H1 (cell line): ENCODE results near the gene CHRNA5. TPM values are rescaled to one million over a fixed set of nuclear protein-coding genes. Genes with fewer than 3 reads are reported as not detected.

ENCODE experiments used
- CTCF ChIA-PET: fragments of 300-600 bp; sonication (Branson Sonifier 250); formaldehyde crosslinking; loops from one replicate; lab custom pipeline; 2021; ENCODE audit not compliant: partially characterized antibody; lab: Charles Lee
- POLR2A ChIA-PET: fragments of 300-600 bp; sonication (Branson Sonifier 250); formaldehyde crosslinking; loops from one replicate; lab custom pipeline; 2021; ENCODE audit warnings: inconsistent platforms; ENCODE audit not compliant: partially characterized antibody; lab: Charles Lee
- DNase-seq, 2 experiments: peaks; one replicate each; pipeline versions ENCODE4 v3.0.0 to v3.0.0-alpha.2; 2010 to 2022; ENCODE audit warnings: low spot score in 2 of 2, low read depth in 1 of 2, mixed read lengths in 1 of 2
- FAIRE-seq: peaks from 2 replicates; lab custom pipeline; 2011; peaks lifted over from hg19 to GRCh38; lab: Jason Lieb, UNC
- H2AFZ ChIP-seq: 2 replicates; pipeline ENCODE4 v1.8.1; 2012; ENCODE audit warnings: low read length, inconsistent platforms
- H2AK5ac ChIP-seq: 2 replicates; pipeline ENCODE4 v1.6.1; 2013; ENCODE audit warnings: low read depth, low read length
- H2BK120ac ChIP-seq: replicated peaks from 2 replicates; pipeline ENCODE3; 2013; ENCODE audit warnings: low read depth, low read length, inconsistent platforms
- H2BK12ac ChIP-seq: 2 replicates; pipeline ENCODE4 v1.6.1; 2013; ENCODE audit warnings: low read depth, low read length
- H2BK15ac ChIP-seq: 2 replicates; pipeline ENCODE4 v1.6.1; 2013; ENCODE audit warnings: low read length
- H2BK20ac ChIP-seq: 2 replicates; pipeline ENCODE4 v1.6.1; 2013; ENCODE audit warnings: low read length
- H2BK5ac ChIP-seq: 2 replicates; pipeline ENCODE4 v1.6.1; 2013; ENCODE audit warnings: low read depth, low read length
- H3K14ac ChIP-seq: 2 replicates; pipeline ENCODE4 v1.6.1; 2013; ENCODE audit warnings: inconsistent platforms; ENCODE audit not compliant: insufficient read length
- H3K18ac ChIP-seq: 2 replicates; pipeline ENCODE4 v1.6.1; 2013; ENCODE audit warnings: low read length; ENCODE audit errors: extremely low read depth
- H3K23ac ChIP-seq: 2 replicates; pipeline ENCODE4 v1.6.1; 2013; ENCODE audit warnings: inconsistent platforms; ENCODE audit not compliant: insufficient read length
- H3K23me2 ChIP-seq: 2 replicates; pipeline ENCODE4 v1.6.1; 2013; ENCODE audit warnings: low read depth, low read length
- H3K27ac ChIP-seq: 2 replicates; pipeline ENCODE4 v1.6.1; 2011; ENCODE audit warnings: low read depth, low read length, inconsistent platforms
- H3K27me3 ChIP-seq, 4 experiments: replicated peaks in 1 of 4; 1 replicate in 1 of 4; 2 replicates in 3 of 4; pipeline versions ENCODE4 v1.6.1 to v1.8.1; 2011 to 2013; ENCODE audit warnings: low read length in 3 of 4, mild to moderate bottlenecking in 3 of 4, inconsistent platforms in 2 of 4, mixed read lengths in 2 of 4, moderate library complexity in 1 of 4; ENCODE audit not compliant: control insufficient read depth in 3 of 4, insufficient read depth in 3 of 4; ENCODE audit errors: extremely low read depth in 1 of 4
- H3K36me3 ChIP-seq, 4 experiments: 2 replicates each; pipeline versions ENCODE4 v1.6.1 to v1.8.1; 2011 to 2013; ENCODE audit warnings: mild to moderate bottlenecking in 4 of 4, low read length in 3 of 4, moderate library complexity in 2 of 4, control low read depth in 1 of 4, inconsistent platforms in 1 of 4; ENCODE audit not compliant: insufficient read depth in 4 of 4, control insufficient read depth in 2 of 4
- H3K4ac ChIP-seq: replicated peaks from 2 replicates; pipeline ENCODE3; 2013; ENCODE audit warnings: low read length, low read depth, mixed read lengths, inconsistent platforms; ENCODE audit not compliant: insufficient read length
- H3K4me1 ChIP-seq, 4 experiments: replicated peaks in 1 of 4; 1 replicate in 1 of 4; 2 replicates in 3 of 4; pipeline versions ENCODE4 v1.6.1 to v1.8.1; 2011 to 2013; ENCODE audit warnings: low read length in 3 of 4, inconsistent platforms in 2 of 4, mixed read lengths in 1 of 4; ENCODE audit not compliant: insufficient read depth in 4 of 4, control insufficient read depth in 3 of 4
- H3K4me2 ChIP-seq, 2 experiments: 2 replicates each; pipeline versions ENCODE4 v1.6.1 to v1.8.1; 2011 to 2013; ENCODE audit warnings: low read depth in 2 of 2, low read length in 2 of 2, control low read depth in 1 of 2, inconsistent platforms in 1 of 2, mild to moderate bottlenecking in 1 of 2; ENCODE audit not compliant: insufficient read depth in 1 of 2
- H3K4me3 ChIP-seq, 4 experiments: fragments of 200-600, 300-600 bp in 1 of 4; sonication (generic), shearing (Covaris generic), sonication (Bioruptor Twin) in 1 of 4; 2 replicates each; pipeline versions ENCODE4 v1.5.1 to v1.8.1; 2011 to 2016; ENCODE audit warnings: low read length in 4 of 4, low read depth in 3 of 4, control low read depth in 2 of 4, inconsistent platforms in 2 of 4, mild to moderate bottlenecking in 2 of 4, mixed read lengths in 1 of 4, moderate library complexity in 1 of 4; ENCODE audit not compliant: insufficient read depth in 2 of 4; ENCODE audit errors: extremely low read depth in 1 of 4
- H3K56ac ChIP-seq: replicated peaks from 2 replicates; pipeline ENCODE3; 2013; ENCODE audit warnings: low read depth, mild to moderate bottlenecking, mixed read lengths, low read length, inconsistent platforms; ENCODE audit not compliant: insufficient read length
- H3K79me1 ChIP-seq: 2 replicates; pipeline ENCODE4 v1.6.1; 2013; ENCODE audit warnings: low read depth, low read length, control low read depth
- H3K79me2 ChIP-seq, 2 experiments: 2 replicates each; pipeline versions ENCODE4 v1.6.1 to v1.8.1; 2012 to 2013; ENCODE audit warnings: low read length in 2 of 2, mild to moderate bottlenecking in 2 of 2, inconsistent platforms in 1 of 2; ENCODE audit not compliant: insufficient read depth in 2 of 2, control insufficient read depth in 1 of 2
- H3K9ac ChIP-seq, 4 experiments: replicated peaks in 1 of 4; 1 replicate in 1 of 4; 2 replicates in 3 of 4; pipeline versions ENCODE4 v1.6.1 to v1.8.1; 2011 to 2013; ENCODE audit warnings: low read depth in 3 of 4, low read length in 3 of 4, control low read depth in 2 of 4, mild to moderate bottlenecking in 2 of 4, moderate library complexity in 2 of 4, inconsistent platforms in 1 of 4; ENCODE audit errors: extremely low read depth in 1 of 4
- H3K9me3 ChIP-seq, 2 experiments: 2 replicates each; pipeline versions ENCODE4 v1.6.1 to v1.8.1; 2012 to 2013; ENCODE audit warnings: mild to moderate bottlenecking in 2 of 2, moderate library complexity in 2 of 2, control low read depth in 1 of 2, inconsistent platforms in 1 of 2, low read depth in 1 of 2, low read length in 1 of 2, mixed read lengths in 1 of 2; ENCODE audit not compliant: insufficient read depth in 2 of 2
- H4K20me1 ChIP-seq, 2 experiments: replicated peaks in 1 of 2; 2 replicates each; pipeline versions ENCODE3 to v1.8.1; 2011 to 2013; ENCODE audit warnings: inconsistent platforms in 2 of 2, low read length in 2 of 2, mild to moderate bottlenecking in 1 of 2; ENCODE audit not compliant: insufficient read depth in 2 of 2, control insufficient read depth in 1 of 2
- H4K5ac ChIP-seq: 2 replicates; pipeline ENCODE4 v1.6.1; 2013; ENCODE audit warnings: low read length, low read depth, mixed read lengths, inconsistent platforms; ENCODE audit not compliant: insufficient read length
- H4K8ac ChIP-seq: 2 replicates; pipeline ENCODE4 v1.8.0; 2013; ENCODE audit warnings: mild to moderate bottlenecking, moderate library complexity, low read length, inconsistent platforms; ENCODE audit not compliant: insufficient read depth; ENCODE audit errors: extremely low read depth
- H4K91ac ChIP-seq: replicated peaks from 2 replicates; pipeline ENCODE3; 2013; ENCODE audit warnings: low read length, mixed read lengths, inconsistent platforms; ENCODE audit not compliant: insufficient read length
- KDM4A ChIP-seq: IDR thresholded peaks from one replicate; pipeline ENCODE4 v1.7.1; 2012; ENCODE audit warnings: low read depth, mild to moderate bottlenecking, moderate library complexity, low read length, inconsistent platforms; ENCODE audit not compliant: severe bottlenecking
- SUZ12 ChIP-seq: fragments of 200-600 bp; sonication (generic); IDR thresholded peaks from 2 replicates; pipeline ENCODE4 v1.6.1; 2012; ENCODE audit warnings: mild to moderate bottlenecking, inconsistent platforms, low read length, moderate library complexity, mixed read lengths
- TAF1 ChIP-seq: IDR thresholded peaks from 2 replicates; pipeline ENCODE4 v1.6.1; 2011; ENCODE audit warnings: mild to moderate bottlenecking, low read depth, low read length
- whole genome bisulfite sequencing, 2 experiments: shearing (Covaris generic) in 1 of 2; methylation state at CpG; one replicate each; pipeline versions ENCODE4 v1.1.6 to v1.1.7; 2013 to 2015; ENCODE audit warnings: low lambda C conversion rate in 2 of 2, mixed read lengths in 2 of 2, inconsistent platforms in 1 of 2, low coverage in 1 of 2, missing lambda C conversion rate in 1 of 2; ENCODE audit not compliant: insufficient replicate concordance in 2 of 2, insufficient coverage in 1 of 2, insufficient read length in 1 of 2; ENCODE audit errors: extremely low coverage in 1 of 2, missing lambda C conversion rate in 1 of 2; 5-methylcytosine and 5-hydroxymethylcytosine counted together
- polyA plus RNA-seq, 7 experiments: library from polyadenylated mRNA; depleted of rRNA in 3 of 7; stranded (reverse) in 5 of 7; unstranded in 2 of 7; fragments of >200 nt in 5 of 7; fragments of 200-250 nt in 2 of 7; gene quantifications; 1 replicate in 5 of 7; 2 replicates in 1 of 7; 4 replicates in 1 of 7; pipeline versions ENCODE4 v1.2.1 to v1.2.3, GENCODE V29; 2011 to 2013; ENCODE audit warnings: missing spikeins in 2 of 7, mixed read lengths in 2 of 7
- total RNA-seq: library from RNA; stranded (reverse); fragmentation: NEBNext Ultra II Directional; extraction: Animal tissue kit (Norgen Biotek cat#: 25700); gene quantifications from 2 replicates; pipeline ENCODE4 v1.2.1, GENCODE V29; 2021
- TF ChIP-seq, protein P1 (sequence below), 3 experiments: IDR thresholded peaks; 1 replicate in 2 of 3; 2 replicates in 1 of 3; pipeline versions ENCODE4 v1.5.1 to v1.6.1; 2011; ENCODE audit warnings: low read length in 3 of 3, mild to moderate bottlenecking in 3 of 3, inconsistent platforms in 2 of 3, low read depth in 1 of 3, moderate library complexity in 1 of 3; ENCODE audit not compliant: insufficient read depth in 1 of 3; ENCODE audit errors: control extremely low read depth in 1 of 3

Gene CHRNA5
- total and polyA plus RNA-seq, 2 of the 8 experiments (the other 6 are each of a cell fraction or from before 2014, with no cell fraction given), result 13.5 to 31.4 TPM

GRCh38 chr15:78550194-78550593 lies 15.1 kb upstream of the CHRNA5 start:
- Histone ChIP-seq H4K8ac (no peak overlapping the region), H3K23me2 (no peaks in the 10 kb centered on the region), H3K4ac (no peak overlapping the region), H3K27ac (no peak overlapping the region), H2BK12ac (no peak overlapping the region), H3K9me3 (no peaks in the 10 kb centered on the region), H3K4me2 (no peak overlapping the region), H2BK5ac (no peak overlapping the region), H3K18ac (no peak overlapping the region), H3K79me1 (no peaks in the 10 kb centered on the region), H3K4me1 (no peaks in the 10 kb centered on the region), H3K9ac (no peak overlapping the region), H2AK5ac (no peak overlapping the region), H3K4me3 (no peak overlapping the region), H3K79me2 (no peaks in the 10 kb centered on the region), H2BK15ac (no peak overlapping the region), H2AFZ (no peak overlapping the region), H4K20me1 (peaks cover 1 to 2% of the 10 kb centered on the region in 2 experiments), H4K5ac (no peak overlapping the region), H2BK20ac (no peak overlapping the region), H3K14ac (no peak overlapping the region), H3K56ac (no peak overlapping the region), H3K23ac (no peak overlapping the region), H2BK120ac (no peak overlapping the region), H4K91ac (no peak overlapping the region), H3K36me3 (peaks cover 20 to 57% (median 42%) of the 10 kb centered on the region in 4 experiments), H3K27me3 (no peaks in the 10 kb centered on the region)
- ChIA-PET CTCF (interaction anchor here (0.6 to 1.7 kb wide), 3 partner anchors 9 to 38 kb away, joined by 3 to 5 read pairs (median 5); no protein-coding TSS in a partner anchor), POLR2A (interaction anchor here (3.0 to 3.4 kb wide), 2 partner anchors 10 to 15 kb away, joined by 11 to 17 read pairs; partner anchors contain the start of genes CHRNA5 and PSMA4)
- 86% methylated on average over 6 of the region's 6 CpGs; no CpG with 5 or more reads in 1 of the 2 experiments for whole genome bisulfite sequencing, 2 experiments
- no peak for DNase-seq
- FAIRE-seq, result no peak
- TF ChIP-seq KDM4A (no peak), SUZ12 (no peak), TAF1 (no peak)
- TF ChIP-seq, protein P1, sequence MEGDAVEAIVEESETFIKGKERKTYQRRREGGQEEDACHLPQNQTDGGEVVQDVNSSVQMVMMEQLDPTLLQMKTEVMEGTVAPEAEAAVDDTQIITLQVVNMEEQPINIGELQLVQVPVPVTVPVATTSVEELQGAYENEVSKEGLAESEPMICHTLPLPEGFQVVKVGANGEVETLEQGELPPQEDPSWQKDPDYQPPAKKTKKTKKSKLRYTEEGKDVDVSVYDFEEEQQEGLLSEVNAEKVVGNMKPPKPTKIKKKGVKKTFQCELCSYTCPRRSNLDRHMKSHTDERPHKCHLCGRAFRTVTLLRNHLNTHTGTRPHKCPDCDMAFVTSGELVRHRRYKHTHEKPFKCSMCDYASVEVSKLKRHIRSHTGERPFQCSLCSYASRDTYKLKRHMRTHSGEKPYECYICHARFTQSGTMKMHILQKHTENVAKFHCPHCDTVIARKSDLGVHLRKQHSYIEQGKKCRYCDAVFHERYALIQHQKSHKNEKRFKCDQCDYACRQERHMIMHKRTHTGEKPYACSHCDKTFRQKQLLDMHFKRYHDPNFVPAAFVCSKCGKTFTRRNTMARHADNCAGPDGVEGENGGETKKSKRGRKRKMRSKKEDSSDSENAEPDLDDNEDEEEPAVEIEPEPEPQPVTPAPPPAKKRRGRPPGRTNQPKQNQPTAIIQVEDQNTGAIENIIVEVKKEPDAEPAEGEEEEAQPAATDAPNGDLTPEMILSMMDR (IDR thresholded peaks at IDR 0.05; ENCODE audit: control extremely low read depth in 1 of 3, insufficient read depth in 1 of 3, low read depth in 1 of 3, low read length in 3 of 3), result no peak
